NK-92 (cell line): ENCODE data around the gene NMUR2.

Experiments
- DNase-seq: peaks from one replicate; lab custom pipeline; 2025; ENCODE audit not compliant: unreplicated experiment; lab: John Stamatoyannopoulos, UW

Gene NMUR2

DNA sequence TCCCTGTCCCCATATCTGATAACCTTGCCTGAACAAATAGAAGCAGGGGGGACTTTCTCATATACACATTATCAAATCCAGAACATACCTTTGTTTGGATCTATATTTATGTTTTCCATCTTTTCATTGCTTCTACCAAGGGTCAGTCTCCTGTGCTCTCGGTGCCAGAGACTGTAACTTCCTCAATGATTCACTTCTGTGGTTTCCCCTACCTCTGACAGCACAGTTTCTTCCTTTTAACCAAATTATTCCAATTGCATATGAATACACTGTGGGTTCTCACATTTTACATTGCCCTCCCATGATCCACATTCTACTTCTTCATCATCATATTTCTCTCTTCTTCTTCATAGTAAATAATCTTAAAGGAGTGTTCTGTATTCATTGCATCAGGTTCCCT lies 32.2 kb downstream of the NMUR2 start:
- no peak for DNase-seq

DNA sequence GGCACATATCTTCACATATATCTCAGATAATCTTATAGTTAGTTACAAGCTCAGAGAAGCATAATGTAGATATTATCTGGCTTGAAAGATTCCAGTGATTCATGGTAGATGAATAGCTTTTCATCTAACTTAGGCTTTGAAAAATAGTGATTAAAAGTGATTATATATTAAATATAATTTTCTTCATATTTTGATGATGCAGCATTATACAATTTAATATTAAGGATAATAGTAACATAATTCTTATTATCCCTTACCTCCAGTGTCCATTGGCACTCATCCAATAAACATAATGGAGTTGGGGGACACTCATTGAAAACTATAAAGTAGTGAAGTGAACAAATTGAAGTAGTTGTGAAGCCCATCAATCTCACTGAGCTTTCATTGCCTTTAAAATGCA lies 35.8 kb downstream of the NMUR2 start:
- DNase-seq = no peak

DNA sequence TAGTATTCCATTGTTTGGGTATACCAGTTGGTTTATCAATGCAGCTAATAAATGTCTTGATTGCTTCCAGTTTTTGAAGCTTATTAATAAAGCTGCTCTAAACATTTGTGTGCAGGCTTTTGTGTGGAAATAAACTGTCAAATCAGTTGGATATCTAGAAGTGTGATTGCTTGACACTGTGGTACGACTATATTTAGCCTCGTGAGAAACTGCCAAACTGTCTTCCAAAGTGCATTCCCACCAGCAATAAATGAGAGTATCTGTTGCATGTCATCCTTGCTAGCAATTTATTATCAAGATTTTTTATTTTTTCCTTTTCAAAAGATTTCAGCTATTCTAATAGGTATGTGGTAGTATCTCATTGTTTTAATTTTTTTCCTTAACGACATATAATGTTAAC lies 37.5 kb downstream of the NMUR2 start:
- DNase-seq = no peak

DNA sequence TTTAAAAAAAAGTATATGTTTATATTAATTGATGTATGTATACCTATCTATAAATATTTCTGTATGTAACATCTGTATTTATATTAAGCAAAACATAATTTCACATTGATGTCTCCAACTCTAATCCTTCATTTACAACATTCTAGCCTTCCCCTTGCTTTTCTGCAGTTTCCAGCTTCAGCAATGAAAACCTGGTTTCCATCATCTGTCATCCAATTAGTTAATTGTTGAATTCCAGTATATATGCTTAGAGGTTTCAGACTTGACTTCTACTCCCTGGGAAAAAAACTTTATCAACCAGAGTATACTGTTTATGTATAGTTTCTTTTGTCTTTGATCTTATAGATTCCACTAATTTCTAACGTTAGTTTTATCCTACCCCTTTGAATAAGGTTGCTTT lies 38.4 kb downstream of the NMUR2 start:
- DNase-seq = no peak

DNA sequence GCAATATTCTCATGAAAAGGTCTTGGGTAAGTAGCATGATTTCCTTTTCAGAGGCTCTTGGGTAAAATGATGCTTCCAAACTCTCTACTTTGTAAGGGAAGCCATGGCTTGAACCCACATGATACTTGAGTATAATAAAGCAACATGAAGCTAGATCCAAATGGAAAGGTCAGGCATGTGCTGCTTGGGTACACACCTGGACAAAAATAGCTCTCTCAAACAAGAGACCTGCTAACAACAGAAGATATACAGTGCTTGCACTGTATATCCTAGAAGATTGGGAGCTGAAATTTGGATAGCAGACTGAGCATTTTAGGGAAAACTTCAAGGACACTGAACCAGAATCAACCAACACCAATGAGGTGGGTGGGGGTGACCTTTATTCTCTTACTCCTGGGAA lies 40.2 kb downstream of the NMUR2 start:
- DNase-seq = no peak

DNA sequence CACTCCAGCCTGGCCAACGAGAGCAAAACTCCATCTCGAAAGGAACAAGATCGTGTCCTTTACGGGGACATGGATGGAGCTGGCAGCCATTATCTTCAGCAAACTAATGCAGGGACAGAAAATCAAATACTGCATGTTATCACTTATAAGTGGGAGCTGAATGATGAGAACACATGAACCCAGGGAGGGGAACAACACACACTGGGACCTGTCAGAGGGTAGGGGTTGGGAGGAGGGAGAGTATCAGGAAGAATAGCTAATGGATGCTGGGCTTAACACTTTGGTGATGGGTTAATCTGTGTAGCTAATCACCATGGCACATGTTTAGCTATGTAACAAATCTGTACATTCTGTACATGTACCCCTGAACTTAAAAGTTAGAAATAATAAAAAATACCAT lies 40.9 kb downstream of the NMUR2 start:
- DNase-seq = no peak

DNA sequence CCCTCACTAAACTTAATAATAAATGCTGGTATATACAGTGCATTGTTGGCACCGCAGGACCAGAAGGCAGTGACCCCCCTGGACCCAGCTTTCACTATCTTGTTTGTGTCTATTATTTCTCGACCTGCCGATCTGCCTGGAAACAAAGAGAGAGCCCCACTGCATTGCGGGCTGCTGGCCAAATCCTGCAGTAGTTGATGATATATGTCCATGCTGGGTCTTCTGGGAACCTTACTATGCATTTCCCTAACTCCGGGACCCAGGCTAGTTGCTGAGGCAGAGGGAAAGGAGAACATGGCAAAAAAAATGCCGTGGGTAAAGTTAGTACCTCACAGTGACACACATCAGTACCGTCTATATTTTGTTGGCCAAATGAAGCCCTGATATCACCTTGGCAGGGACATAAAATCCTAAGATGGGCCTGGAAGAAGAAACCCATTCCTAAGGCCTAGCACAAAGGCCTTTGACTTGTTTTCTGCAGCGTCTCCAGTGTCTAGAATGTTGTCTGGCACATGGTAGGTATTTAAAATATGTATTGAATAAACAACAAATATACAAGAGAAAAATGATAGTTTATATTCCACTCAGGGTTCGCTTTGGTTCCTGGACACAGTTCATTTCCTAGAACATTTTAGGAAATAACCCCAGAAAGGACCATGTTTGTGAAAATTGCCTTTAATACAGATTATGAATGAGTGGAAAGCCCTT lies 46.1 kb downstream of the NMUR2 start:
- no peak for DNase-seq

DNA sequence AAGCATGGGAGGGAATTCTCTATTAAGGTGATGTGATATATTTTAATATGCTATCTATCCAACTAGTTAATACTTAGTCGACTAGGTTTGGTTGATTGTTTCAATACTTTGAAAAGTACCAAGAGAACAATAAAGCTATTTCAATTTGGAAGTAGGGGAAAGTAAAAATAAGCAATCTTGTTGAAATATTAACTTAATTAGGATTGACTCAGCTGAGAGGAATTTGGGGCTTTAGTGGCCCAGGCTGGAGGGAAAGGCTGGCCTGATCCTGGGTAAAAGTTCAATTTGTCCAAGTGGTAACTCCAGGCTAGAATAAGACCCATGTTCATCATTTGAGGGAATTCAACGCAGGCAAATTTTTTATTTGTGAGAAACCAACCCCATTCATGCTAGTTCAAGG lies 48.6 kb downstream of the NMUR2 start:
- DNase-seq = no peak

DNA sequence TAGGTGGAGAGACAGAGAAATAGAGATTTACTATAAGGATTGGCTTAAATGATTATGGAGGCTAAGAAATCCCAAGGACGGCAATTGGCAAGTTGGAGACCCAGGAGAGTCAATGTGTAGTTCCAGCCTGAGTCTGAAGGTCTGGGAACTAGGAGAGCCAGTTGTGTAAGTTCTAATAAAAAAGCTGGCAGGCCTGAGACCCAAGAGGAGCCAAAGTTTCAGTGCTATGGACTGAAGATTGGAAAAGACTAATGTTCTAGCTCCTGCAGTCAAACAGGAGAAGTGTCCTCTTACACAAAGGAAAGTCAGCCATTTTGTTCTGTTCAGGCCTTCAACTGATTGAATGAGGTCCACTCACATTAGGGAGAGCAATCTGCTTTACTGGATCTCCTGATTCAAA lies 50.0 kb downstream of the NMUR2 start:
- no peak for DNase-seq

DNA sequence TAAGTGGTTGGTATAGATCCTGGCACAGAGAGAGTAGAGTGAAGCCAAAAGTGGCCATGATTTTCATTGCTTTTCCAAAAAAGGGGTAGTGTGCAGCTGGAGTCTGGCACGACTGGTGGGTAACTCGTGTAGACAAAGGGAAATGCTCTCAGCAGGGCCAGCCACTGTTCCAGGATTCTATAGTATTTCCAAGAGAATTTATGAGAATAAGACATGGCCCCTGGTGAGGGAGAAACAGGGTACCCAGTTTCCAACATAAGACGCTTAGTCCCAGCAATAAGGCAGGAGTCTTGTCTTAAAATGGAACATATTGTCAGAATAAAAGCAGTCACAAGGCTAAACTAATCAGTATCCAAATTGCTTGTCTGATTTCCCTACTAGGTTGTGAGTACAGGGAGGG lies 52.1 kb downstream of the NMUR2 start:
- DNase-seq = no peak

DNA sequence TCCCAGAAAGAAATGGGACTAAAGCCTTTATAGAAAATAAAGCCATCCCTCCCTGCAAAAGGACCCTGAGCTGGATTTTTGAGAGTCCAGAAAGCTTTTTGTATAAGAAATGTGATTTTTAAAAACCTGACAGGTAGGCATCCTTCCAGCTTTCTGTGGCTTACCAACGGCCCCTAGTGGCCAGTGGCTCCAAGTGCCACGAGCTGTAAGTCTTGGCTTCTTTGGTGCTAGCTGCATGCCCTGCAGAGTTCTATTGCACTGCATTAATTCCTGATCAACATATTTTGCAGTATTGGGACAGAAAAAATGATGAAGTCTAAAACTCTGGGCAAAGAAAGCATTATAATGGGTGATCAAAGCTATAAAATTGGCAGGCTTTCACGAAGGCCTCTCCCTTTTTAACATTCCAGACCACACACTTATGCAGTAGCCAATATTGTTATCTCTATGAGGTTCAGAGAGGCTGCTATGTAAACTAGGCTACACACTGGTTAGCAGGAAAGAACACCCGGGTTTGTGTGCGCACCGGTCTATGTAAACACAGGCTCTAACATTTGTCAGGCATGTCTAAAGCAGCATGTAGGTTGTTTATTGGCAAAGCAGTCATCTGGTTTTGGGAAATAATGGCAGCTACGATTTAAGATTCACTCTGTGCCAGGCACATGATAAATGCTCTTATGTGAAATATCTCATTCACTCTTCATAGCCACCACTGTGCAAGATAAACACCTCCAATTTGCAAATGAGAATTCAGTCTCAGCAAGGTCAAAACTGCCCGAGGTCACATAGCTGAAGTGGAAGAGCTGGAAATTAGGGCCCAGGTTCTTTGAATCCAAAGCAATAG lies 55.2 kb downstream of the NMUR2 start:
- no peak for DNase-seq
